ENCODE results near the gene ALG2.

DNA sequence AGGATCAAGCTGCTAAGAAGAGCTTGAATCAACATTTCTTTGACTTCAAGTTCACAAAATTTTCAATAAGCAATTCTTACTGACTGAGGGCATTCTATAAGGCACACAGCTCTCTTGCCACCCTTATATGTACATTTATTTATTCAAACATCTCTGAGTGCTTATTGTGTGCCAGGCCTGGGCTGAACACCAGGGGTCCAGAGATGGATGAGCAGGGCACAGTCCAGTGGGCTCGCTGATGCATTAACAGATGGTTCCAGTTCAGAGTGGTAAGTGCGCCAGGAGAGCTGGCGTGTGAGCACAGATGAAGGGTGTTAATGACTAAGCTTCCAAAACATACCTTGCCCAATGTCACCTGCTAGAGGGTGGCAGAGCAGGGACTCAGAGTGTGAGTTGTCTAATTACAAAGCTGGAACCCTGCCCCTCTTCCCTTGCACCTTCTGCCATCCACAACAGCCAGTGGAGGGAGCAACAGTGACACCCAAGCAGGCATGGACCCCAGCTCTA is 24.6 kb downstream of the ALG2 start:
- TF ChIP-seq, protein P1, sequence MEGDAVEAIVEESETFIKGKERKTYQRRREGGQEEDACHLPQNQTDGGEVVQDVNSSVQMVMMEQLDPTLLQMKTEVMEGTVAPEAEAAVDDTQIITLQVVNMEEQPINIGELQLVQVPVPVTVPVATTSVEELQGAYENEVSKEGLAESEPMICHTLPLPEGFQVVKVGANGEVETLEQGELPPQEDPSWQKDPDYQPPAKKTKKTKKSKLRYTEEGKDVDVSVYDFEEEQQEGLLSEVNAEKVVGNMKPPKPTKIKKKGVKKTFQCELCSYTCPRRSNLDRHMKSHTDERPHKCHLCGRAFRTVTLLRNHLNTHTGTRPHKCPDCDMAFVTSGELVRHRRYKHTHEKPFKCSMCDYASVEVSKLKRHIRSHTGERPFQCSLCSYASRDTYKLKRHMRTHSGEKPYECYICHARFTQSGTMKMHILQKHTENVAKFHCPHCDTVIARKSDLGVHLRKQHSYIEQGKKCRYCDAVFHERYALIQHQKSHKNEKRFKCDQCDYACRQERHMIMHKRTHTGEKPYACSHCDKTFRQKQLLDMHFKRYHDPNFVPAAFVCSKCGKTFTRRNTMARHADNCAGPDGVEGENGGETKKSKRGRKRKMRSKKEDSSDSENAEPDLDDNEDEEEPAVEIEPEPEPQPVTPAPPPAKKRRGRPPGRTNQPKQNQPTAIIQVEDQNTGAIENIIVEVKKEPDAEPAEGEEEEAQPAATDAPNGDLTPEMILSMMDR (tag by site-specific recombination; IDR thresholded peaks at IDR 0.05), result no peak
- TF ChIP-seq ZXDB (tag by site-specific recombination; IDR thresholded peaks at IDR 0.05) (no peak), ZNF114 (tag by site-specific recombination; IDR thresholded peaks at IDR 0.05) (no peak)
- TF ChIP-seq, protein P2, sequence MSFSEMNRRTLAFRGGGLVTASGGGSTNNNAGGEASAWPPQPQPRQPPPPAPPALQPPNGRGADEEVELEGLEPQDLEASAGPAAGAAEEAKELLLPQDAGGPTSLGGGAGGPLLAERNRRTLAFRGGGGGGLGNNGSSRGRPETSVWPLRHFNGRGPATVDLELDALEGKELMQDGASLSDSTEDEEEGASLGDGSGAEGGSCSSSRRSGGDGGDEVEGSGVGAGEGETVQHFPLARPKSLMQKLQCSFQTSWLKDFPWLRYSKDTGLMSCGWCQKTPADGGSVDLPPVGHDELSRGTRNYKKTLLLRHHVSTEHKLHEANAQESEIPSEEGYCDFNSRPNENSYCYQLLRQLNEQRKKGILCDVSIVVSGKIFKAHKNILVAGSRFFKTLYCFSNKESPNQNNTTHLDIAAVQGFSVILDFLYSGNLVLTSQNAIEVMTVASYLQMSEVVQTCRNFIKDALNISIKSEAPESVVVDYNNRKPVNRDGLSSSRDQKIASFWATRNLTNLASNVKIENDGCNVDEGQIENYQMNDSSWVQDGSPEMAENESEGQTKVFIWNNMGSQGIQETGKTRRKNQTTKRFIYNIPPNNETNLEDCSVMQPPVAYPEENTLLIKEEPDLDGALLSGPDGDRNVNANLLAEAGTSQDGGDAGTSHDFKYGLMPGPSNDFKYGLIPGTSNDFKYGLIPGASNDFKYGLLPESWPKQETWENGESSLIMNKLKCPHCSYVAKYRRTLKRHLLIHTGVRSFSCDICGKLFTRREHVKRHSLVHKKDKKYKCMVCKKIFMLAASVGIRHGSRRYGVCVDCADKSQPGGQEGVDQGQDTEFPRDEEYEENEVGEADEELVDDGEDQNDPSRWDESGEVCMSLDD (tag by site-specific recombination; IDR thresholded peaks at IDR 0.05), result no peak
- TF ChIP-seq, protein P3, sequence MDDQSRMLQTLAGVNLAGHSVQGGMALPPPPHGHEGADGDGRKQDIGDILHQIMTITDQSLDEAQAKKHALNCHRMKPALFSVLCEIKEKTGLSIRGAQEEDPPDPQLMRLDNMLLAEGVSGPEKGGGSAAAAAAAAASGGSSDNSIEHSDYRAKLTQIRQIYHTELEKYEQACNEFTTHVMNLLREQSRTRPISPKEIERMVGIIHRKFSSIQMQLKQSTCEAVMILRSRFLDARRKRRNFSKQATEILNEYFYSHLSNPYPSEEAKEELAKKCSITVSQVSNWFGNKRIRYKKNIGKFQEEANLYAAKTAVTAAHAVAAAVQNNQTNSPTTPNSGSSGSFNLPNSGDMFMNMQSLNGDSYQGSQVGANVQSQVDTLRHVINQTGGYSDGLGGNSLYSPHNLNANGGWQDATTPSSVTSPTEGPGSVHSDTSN (CRISPR knock-in tag; IDR thresholded peaks at IDR 0.05), result no peak
